HG02981 (cell line): Measurements from ENCODE around the gene B3GAT3.
"Not testable (repeated sequence)": the region's sequence is repeated elsewhere in the genome, so short reads cannot be mapped to it uniquely, and the experiment has no call there.

Experiments
- ATAC-seq: cut with Tn5 transposase; IDR thresholded peaks from one replicate; pipeline ENCODE4 v1.9.1; 2021; ENCODE audit warnings: mild to moderate bottlenecking, moderate library complexity; ENCODE audit not compliant: unreplicated experiment

B3GAT3 gene

GRCh38 chr11:62580959-62581715 is 40.6 kb downstream of the B3GAT3 start:
- no peak for ATAC-seq

GRCh38 chr11:62579252-62579651 is 42.5 kb downstream of the B3GAT3 start:
- ATAC-seq, result no peak

GRCh38 chr11:62578541-62578940 is 43.2 kb downstream of the B3GAT3 start:
- no peak for ATAC-seq

- ATAC-seq, result no peak
These were observed 44.6 kb downstream of the B3GAT3 start for GRCh38 chr11:62577046-62577714.

- no peak for ATAC-seq
These were observed 45.9 kb downstream of the B3GAT3 start for GRCh38 chr11:62575837-62576236.

DNA sequence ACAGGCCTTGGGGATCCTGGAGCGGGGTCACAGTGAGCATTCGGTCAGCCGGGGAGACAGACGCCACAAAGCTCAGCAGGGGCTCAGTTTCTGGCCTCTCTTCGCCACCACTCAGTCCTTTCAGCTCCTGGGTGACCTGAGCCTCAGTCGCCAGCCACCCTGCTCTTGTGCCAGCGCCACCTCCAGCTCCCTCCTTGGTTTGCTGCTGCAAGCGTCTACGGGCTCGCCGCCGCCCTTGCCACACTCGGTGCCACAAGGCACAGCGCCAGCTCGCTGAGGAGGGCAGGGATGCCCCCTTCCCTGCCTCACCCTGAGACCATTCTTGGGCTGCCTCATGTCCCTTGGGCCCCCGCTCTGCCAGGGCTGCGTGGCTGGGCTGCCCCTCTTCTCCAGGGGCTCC is 46.6 kb downstream of the B3GAT3 start:
- no peak for ATAC-seq

GRCh38 chr11:62574363-62575071 is 47.3 kb downstream of the B3GAT3 start:
- ATAC-seq, result peak; percentile 14

DNA sequence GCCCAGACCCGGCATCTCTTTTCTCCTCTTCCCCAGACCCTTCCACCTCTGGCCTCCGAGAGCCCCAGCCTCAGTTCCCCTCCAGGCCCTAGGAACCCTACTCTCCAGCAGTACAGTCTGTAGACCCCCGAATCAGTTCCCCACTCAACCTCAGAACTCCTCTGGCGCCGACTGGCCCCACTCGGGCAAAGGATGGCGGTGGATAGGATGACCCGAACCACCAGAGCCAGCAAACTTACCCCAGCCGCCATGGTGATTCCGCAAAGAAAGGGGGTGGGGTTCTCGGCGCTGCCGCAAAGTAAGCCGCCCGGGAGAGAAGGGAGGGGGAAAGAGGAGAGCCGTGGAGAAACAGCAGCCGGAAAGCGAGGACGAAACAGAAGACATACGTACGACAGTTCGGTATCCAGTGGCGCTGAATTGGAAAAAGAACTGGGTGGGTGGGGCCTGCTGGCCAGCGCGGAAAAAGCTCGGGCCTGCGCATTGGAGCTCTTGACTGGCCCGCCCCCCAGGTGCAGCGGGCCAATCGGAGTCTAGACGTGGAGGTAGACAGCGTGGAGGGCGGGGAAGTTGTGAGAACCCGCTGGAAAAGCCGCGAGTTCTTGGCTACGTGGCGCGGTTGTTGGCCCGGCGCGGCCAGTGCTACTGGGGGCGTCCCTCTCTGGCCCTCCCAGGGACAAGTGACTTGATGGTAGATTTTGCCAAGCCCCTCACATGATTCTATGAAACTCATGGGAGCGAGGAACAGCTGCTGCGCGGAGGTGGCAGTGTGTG is 48.0 kb downstream of the B3GAT3 start, which contains the start of gene EEF1G:
Gene EEF1G (minus strand): TSS at position 300 of the 771 bp plus-strand sequence. CDS start 49 bp downstream, at position 251.
- ATAC-seq, result peak; percentile 88

GRCh38 chr11:62573006-62573591 is 48.7 kb downstream of the B3GAT3 start:
- peak; percentile 1 for ATAC-seq

- no peak for ATAC-seq
These were observed 49.4 kb downstream of the B3GAT3 start for GRCh38 chr11:62572431-62572830.

GRCh38 chr11:62571493-62571892 is 50.3 kb downstream of the B3GAT3 start:
- not testable (repeated sequence) for ATAC-seq

DNA sequence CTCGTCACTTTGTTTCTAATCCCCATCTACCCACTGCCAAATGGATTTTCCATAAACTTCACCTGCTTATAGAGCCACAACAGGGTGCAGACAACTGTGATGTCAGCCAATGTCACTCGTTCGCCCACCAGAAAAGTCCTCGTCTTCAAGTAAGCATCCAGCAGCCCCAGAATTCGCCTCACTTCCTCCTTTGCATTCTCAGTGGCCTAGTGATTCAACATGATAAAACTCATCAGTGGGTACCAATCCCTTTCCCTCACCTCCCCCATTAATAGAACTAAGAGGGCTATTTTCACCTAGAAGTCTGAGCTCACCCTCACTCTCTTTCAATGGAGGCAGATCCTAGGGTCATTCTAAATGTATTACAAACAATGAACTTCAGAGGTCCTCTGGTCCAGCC is 50.9 kb downstream of the B3GAT3 start:
- not testable (repeated sequence) for ATAC-seq

DNA sequence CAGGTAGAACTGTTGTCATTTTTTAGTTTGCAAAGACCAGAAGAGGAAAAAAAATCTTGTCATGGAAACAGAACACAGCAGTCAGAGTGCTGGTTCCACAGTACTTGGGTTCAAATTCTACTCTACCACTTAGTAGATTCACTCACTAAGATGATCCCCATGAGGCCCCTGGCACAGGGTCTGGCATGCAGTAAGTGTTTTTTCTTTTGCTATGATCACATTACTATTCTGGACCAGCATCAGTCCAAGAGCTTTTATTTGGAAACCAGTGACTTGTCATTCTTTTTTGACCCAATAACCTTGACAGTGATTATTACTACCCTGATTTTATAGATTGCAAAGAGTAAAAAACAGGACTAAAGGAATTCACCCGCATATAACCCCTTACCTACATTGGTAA is 52.2 kb downstream of the B3GAT3 start:
- ATAC-seq, result no peak

- ATAC-seq, result no peak
These were observed 54.7 kb downstream of the B3GAT3 start for GRCh38 chr11:62567018-62567633.

- no peak for ATAC-seq
These were observed 55.5 kb downstream of the B3GAT3 start for GRCh38 chr11:62566247-62566646.
